Ramos (cell line): ENCODE data around the gene ALG1.
"Not testable (repeated sequence)": the region's sequence is repeated elsewhere in the genome, so short reads cannot be mapped to it uniquely, and the experiment has no call there.

Source experiments
- in situ Hi-C: fragments of 300-500 bp; cut with MboI; formaldehyde crosslinking; loops from one replicate; pipeline ENCODE4 v1.14.3; 2022; ENCODE audit warnings: low sequenced_read_pairs; ENCODE audit not compliant: unreplicated experiment

The ALG1 gene

DNA sequence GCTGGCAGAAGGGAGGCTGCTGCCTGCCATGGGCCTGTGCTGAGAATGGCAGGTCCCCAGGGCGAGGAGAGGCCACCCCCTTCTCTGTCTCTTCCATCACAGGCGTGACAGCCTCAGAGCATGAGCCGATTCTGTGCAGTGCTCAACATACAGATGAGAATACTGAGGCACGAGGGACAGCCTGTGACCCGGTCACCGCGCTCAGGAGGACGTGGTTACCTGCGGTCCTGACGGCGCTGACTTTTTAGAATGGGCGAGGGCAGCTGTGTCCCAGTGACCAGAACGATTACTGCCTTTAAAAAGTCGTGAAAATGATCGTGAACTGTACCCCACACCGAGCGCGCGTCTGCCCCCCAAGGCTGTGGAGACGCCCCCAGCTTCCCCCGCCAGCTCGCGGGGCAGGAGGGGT, 25.4 kb downstream of the ALG1 start:
- in situ Hi-C loops = not testable (repeated sequence)

DNA sequence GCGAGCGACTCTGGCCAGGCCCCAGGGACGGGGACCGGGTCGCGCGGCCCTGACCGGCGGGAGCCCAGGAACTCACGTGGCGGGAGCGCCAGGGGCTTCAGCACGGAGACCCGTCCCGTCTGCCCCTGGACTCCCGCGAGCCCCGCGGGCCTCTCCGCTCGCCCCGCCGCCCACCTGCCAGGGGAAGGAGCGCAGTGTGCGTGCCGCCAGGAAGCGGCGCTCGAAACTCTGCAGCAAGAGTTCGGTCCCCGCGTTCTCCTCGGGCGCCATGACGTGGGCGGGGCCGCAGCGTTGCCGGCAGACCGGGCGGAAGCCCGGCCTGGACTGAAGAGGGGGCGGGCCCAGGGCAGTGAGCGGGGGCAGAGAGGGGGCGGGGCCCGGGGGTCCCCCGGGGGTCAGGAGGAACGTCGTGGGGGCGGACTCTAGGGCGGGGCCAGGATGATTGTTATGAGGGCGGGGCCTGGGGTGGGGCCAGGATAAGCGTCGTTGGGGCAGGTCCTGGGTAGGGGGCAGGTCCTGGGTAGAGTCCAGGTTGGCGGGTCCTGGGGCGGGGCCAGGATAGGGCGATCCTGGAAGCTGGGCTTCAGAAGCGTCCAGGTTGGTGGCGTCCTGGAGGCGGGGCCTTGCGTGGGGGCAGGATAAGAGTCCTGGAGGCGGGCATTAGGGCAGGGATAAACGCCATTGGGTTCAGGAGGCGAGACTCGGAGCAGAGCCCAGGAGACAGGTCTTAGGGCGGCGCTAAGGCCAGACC, 26.0 kb downstream of the ALG1 start, which contains the start of gene EEF2KMT:
Gene EEF2KMT (minus strand): TSS at position 326 of the 751 bp plus-strand sequence. CDS start 56 bp downstream, at position 270.
- in situ Hi-C loops = not testable (repeated sequence)

DNA sequence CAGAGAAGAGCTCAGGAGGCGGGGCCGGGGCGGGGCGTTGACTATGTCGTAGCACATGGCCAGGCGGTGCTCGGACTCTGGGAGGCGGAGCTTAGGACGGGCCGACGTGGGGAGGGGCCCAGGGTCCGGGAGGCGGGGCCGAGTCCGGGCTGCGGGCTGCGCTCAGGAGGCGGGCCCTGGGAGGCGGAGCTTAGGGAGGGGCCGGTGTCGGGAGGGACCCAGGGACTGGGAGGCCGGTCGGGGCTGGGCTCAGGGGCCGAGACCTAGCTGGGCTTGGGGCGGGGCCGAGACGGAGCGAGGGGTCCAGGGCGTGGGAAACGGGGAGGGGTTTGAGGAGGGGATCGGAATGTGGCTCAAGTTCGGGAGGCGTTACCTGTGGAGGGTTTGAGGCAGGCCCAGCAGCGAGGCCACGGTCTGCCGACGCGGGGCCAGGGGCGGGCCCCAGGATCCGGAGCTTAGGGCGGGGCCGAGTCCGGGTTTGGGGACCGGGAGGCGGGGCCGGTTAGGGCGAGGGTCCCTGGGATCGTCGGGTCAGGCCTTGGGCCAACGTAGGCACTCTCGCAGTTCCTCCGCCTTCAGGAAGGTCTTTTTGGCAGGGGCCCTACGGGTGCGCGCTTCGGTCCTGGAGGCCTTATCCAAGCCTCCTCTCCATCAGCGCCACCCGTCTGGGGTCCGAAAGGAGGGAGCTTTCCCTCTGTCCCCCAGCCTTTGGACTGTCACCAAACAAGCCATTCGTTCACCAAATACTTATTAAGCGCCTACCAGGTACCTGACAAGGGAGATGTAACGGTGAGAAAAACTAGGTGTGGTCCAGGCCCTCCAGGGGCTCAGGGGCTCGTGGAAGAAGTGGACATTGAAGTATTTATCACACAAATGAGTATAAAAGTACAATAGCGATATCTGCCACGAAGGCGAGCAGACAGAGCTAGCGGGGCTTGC, 26.8 kb downstream of the ALG1 start:
- in situ Hi-C loops = not testable (repeated sequence)

DNA sequence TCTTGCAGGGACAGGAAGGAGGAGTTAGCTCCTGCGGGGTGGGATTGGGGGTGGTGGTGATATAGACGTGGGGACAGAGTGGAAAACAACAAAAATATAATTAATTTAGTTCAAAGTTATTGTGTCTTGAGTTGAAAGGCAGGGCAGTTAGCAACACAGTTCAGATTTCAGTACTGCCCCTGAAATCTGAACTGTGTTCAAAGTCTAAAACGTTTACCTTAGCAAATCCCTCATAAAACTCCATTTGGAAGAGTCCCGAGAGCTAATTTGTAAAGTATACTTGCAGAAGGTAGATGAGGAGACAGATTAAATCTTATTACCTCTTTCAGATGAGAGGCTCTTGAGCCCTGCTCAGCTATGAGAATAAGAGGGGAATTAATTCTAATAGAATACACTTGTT, 27.5 kb downstream of the ALG1 start:
- in situ Hi-C loops = not testable (repeated sequence)

GRCh38 chr16:5103296-5104032, 31.8 kb downstream of the ALG1 start:
- in situ Hi-C loops = not testable (repeated sequence)

- in situ Hi-C loops = not testable (repeated sequence)
These were observed 33.4 kb downstream of the ALG1 start for GRCh38 chr16:5105039-5105438.

GRCh38 chr16:5108505-5109158, 37.0 kb downstream of the ALG1 start:
- in situ Hi-C loops = no loop called here

- in situ Hi-C loops = not testable (repeated sequence)
These were observed 39.3 kb downstream of the ALG1 start for GRCh38 chr16:5110933-5111332.

DNA sequence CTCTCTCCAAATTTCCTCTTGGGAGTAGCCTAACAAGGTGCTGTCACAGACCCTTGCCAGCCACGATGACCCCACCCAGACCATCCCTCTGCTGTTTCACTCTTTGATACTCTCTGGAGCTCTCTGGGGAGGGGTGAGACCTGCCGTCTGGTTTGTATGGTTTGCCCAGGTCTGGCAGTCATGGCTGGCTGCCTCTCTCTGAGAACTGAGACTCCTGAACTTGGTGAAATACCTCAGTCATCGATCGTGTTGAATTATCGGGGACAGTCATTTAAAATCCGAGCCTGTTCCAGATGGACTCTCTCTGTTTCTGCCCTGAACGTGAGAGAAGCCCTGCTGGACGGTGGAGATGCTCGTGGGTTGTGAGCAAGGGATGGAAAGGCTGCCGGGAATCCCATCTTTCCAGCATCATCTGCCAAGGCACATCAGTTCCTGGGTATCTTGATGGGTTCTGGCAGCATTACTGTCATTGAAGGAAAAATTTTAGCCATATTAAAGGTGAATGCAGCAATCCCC, 45.2 kb downstream of the ALG1 start:
- in situ Hi-C loops = not testable (repeated sequence)

- in situ Hi-C loops = not testable (repeated sequence)
These were observed 45.9 kb downstream of the ALG1 start for GRCh38 chr16:5117300-5118087.

- in situ Hi-C loops = not testable (repeated sequence)
These were observed 59.9 kb downstream of the ALG1 start for GRCh38 chr16:5131467-5132004.

GRCh38 chr16:5132915-5133600, 61.4 kb downstream of the ALG1 start:
- in situ Hi-C loops = not testable (repeated sequence)

DNA sequence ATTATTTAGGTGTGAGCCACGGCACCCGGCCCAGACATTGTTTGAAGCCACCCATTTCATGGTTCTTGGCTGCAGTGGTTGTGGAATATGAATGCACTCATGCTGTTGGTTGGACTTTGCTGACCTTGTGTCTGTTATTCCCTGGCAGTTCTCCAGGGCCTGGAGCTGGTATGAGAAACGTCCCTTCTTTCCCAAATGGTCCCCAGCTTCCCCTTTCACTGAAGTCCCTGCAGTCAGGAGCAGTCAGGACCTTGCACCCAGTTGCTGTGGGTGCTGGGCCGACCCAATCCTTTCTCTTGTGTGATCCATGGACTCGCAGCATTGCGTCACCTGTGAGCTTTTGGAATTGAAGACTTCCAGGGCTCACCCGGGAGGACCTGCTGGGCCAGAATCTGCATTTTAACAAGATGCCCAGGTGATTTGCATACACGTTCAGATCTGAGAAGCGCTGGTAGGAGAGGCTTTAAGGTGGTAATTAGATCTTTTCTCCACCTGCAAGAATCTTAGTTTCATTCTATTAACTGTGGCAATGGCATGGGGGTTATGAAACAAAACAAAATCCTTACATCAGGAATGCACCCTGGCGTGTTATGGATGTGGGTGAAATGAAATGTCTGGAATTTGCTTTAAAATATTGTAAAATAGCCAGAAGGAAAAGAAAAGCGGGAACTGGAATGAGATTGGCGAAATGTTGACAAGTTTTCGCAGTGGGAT, 63.3 kb downstream of the ALG1 start:
- in situ Hi-C loops = not testable (repeated sequence)
